ENCODE data around the gene GABRR1. TPM values are rescaled to one million over a fixed set of nuclear protein-coding genes. Genes with fewer than 3 reads are reported as not detected.

GABRR1 gene
- polyA plus RNA-seq, 3 donors, result not detected

DNA sequence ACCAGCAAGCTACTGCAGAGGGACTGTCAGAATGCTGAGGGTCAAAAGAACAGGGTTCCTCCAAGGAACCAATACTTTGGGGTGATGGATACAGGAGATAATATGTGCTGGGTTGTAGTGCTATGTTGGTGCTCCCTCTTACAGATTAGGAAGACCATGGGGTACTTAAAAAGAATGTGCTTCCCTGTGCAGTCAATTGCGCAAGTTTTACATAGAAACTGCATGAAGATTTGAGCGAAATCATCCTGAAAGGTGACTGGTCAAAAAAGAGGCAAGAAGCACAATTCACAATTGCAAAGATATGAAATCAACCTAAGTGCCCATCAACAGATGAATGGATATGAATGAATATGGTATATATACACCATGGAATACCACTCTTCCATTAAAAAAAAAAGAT lies 33.9 kb downstream of the GABRR1 start:
- H3K79me2 ChIP-seq (ENCODE audit: insufficient read depth, low read length), result no peaks in the 10 kb centered on the region
- H3K27ac ChIP-seq (ENCODE audit: low read depth in 1 of 2, low read length in 2 of 2), result no peak overlapping the region
- peaks cover 0 to 3% (median 1%) of the 10 kb centered on the region in 3 donors for H3K27me3 Mint-ChIP-seq (ENCODE audit: low read depth in 3 of 3)
- intact Hi-C loops (cut with micrococcal nuclease), result no loop called here
- H3K27ac Mint-ChIP-seq, result no peak overlapping the region
- no peak overlapping the region for H3K4me2 ChIP-seq (replicated peaks; ENCODE audit: extremely low read depth, low read length, poor library complexity, severe bottlenecking)
- H2AFZ ChIP-seq (ENCODE audit: insufficient read depth, low read depth, low read length, poor library complexity, severe bottlenecking), result no peak overlapping the region
- DNase-seq, result no peak
- peaks cover 0 to 3% (median 0%) of the 10 kb centered on the region in 7 donors for H3K9me3 Mint-ChIP-seq
- H3K27me3 ChIP-seq (ENCODE audit: control insufficient read depth in 2 of 2, insufficient read depth in 2 of 2, low read length in 2 of 2), result no peaks in the 10 kb centered on the region
- no peak overlapping the region for H3K4me3 Mint-ChIP-seq
- no peak for TF ChIP-seq CTCF (IDR thresholded peaks at IDR 0.05)
- no peaks in the 10 kb centered on the region for H3K4me1 Mint-ChIP-seq
- no peaks in the 10 kb centered on the region for H3K4me1 ChIP-seq (ENCODE audit: control insufficient read depth in 1 of 2, insufficient read depth in 2 of 2, low read length in 2 of 2)
- H3K36me3 ChIP-seq (replicated peaks in 1 of 2; ENCODE audit: control insufficient read depth in 1 of 2, insufficient read depth in 2 of 2, low read length in 2 of 2), result no peaks in the 10 kb centered on the region
- no CpG with 5 or more reads among the region's 2 CpGs for WGBS (ENCODE audit: insufficient coverage)
- H3K4me3 ChIP-seq (replicated peaks in 1 of 3; ENCODE audit: low read depth in 2 of 3, low read length in 3 of 3), result no peak overlapping the region
- H3K36me3 Mint-ChIP-seq, result no peaks in the 10 kb centered on the region
- H4K20me1 ChIP-seq (ENCODE audit: insufficient read depth, low read length), result no peaks in the 10 kb centered on the region
- H3K9ac ChIP-seq (ENCODE audit: insufficient read depth, low read length, poor library complexity, severe bottlenecking), result no peak overlapping the region
- no peaks in the 10 kb centered on the region for H3K9me3 ChIP-seq (replicated peaks in 1 of 2; ENCODE audit: control insufficient read depth in 1 of 2, insufficient read depth in 1 of 2, low read length in 2 of 2)

- H3K27ac Mint-ChIP-seq, result no peak overlapping the region
- no peaks in the 10 kb centered on the region for H4K20me1 ChIP-seq (ENCODE audit: insufficient read depth, low read length)
- no peak overlapping the region for H2AFZ ChIP-seq (ENCODE audit: insufficient read depth, low read depth, low read length, poor library complexity, severe bottlenecking)
- H3K4me2 ChIP-seq (replicated peaks; ENCODE audit: extremely low read depth, low read length, poor library complexity, severe bottlenecking), result no peak overlapping the region
- no peaks in the 10 kb centered on the region for H3K36me3 ChIP-seq (replicated peaks in 1 of 2; ENCODE audit: control insufficient read depth in 1 of 2, insufficient read depth in 2 of 2, low read length in 2 of 2)
- WGBS (ENCODE audit: insufficient coverage), result no CpG with 5 or more reads among the region's 1 CpG
- H3K4me1 ChIP-seq (ENCODE audit: control insufficient read depth in 1 of 2, insufficient read depth in 2 of 2, low read length in 2 of 2), result no peaks in the 10 kb centered on the region
- no peaks in the 10 kb centered on the region for H3K4me1 Mint-ChIP-seq
- no peaks in the 10 kb centered on the region for H3K36me3 Mint-ChIP-seq
- H3K27ac ChIP-seq (ENCODE audit: low read depth in 1 of 2, low read length in 2 of 2), result no peak overlapping the region
- H3K9me3 Mint-ChIP-seq, result peaks cover 0 to 3% (median 0%) of the 10 kb centered on the region in 7 donors
- no peak overlapping the region for H3K4me3 Mint-ChIP-seq
- intact Hi-C loops (cut with micrococcal nuclease), result no loop called here
- no peaks in the 10 kb centered on the region for H3K27me3 ChIP-seq (ENCODE audit: control insufficient read depth in 2 of 2, insufficient read depth in 2 of 2, low read length in 2 of 2)
- H3K79me2 ChIP-seq (ENCODE audit: insufficient read depth, low read length), result no peaks in the 10 kb centered on the region
- no peak for DNase-seq
- no peaks in the 10 kb centered on the region for H3K9me3 ChIP-seq (replicated peaks in 1 of 2; ENCODE audit: control insufficient read depth in 1 of 2, insufficient read depth in 1 of 2, low read length in 2 of 2)
- no peaks in the 10 kb centered on the region for H3K27me3 Mint-ChIP-seq (ENCODE audit: low read depth in 3 of 3)
- H3K4me3 ChIP-seq (replicated peaks in 1 of 3; ENCODE audit: low read depth in 2 of 3, low read length in 3 of 3), result no peak overlapping the region
- H3K9ac ChIP-seq (ENCODE audit: insufficient read depth, low read length, poor library complexity, severe bottlenecking), result no peak overlapping the region
- no peak for TF ChIP-seq CTCF (IDR thresholded peaks at IDR 0.05)
Measured at GRCh38 chr6:89180971-89181370, 36.2 kb downstream of the GABRR1 start.
